ENCODE results near the gene PGRMC1.

DNA sequence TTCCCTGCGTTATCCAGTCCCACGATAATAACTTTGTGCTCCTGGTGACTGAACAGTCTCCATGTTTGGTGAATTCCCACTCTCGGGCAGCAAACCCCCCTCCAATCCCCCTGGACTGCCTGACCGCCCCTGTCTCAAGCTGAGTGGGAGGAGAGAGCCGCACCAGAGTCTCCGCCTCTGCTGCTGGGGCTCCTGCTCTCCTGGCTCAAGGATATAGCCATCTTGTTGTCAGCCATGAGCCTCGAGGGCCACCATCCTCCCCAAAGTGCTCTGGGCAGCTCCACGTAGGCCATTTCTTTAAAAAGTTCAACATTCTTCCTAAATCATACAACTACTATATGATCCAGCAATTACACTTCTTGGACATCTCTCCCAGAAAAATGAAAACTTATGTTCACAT, 49.3 kb upstream of the PGRMC1 start:
- TF ChIP-seq, protein P1, sequence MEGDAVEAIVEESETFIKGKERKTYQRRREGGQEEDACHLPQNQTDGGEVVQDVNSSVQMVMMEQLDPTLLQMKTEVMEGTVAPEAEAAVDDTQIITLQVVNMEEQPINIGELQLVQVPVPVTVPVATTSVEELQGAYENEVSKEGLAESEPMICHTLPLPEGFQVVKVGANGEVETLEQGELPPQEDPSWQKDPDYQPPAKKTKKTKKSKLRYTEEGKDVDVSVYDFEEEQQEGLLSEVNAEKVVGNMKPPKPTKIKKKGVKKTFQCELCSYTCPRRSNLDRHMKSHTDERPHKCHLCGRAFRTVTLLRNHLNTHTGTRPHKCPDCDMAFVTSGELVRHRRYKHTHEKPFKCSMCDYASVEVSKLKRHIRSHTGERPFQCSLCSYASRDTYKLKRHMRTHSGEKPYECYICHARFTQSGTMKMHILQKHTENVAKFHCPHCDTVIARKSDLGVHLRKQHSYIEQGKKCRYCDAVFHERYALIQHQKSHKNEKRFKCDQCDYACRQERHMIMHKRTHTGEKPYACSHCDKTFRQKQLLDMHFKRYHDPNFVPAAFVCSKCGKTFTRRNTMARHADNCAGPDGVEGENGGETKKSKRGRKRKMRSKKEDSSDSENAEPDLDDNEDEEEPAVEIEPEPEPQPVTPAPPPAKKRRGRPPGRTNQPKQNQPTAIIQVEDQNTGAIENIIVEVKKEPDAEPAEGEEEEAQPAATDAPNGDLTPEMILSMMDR (IDR thresholded peaks at IDR 0.05): no peak
- no peak for TF ChIP-seq ZFX (IDR thresholded peaks at IDR 0.05; ENCODE audit: borderline replicate concordance)

Measured in 22Rv1 (cell line).